B cell (primary cell): Measurements from ENCODE around the gene SERPINE1. TPM values are rescaled to one million over a fixed set of nuclear protein-coding genes. Genes with fewer than 3 reads are reported as not detected.
A peak's percentile ranks its signal among the peaks of the same experiment; 100 is the strongest.

Experiments
- ATAC-seq: fragments of 200-7000 bp; cut with Tn5 transposase; one replicate; pipeline ENCODE4 v1.10.0; 2021; ENCODE audit warnings: low read depth, mild to moderate bottlenecking, moderate number of reproducible peaks, moderate library complexity
- CTCF ChIA-PET: fragments of 350-600 bp; sonication (Branson Sonifier 250); formaldehyde crosslinking; loops from one replicate; lab custom pipeline; 2021; ENCODE audit warnings: antibody characterized with exemption, inconsistent platforms; lab: Charles Lee
- POLR2A ChIA-PET: fragments of 350-600 bp; sonication (Branson Sonifier 250); formaldehyde crosslinking; loops from one replicate; lab custom pipeline; 2021; ENCODE audit warnings: antibody characterized with exemption; lab: Charles Lee
- DNase-seq: peaks from one replicate; pipeline ENCODE4 v3.0.0; 2013
- H2AFZ ChIP-seq: 2 replicates; pipeline ENCODE4 v1.6.1; 2012; ENCODE audit warnings: mild to moderate bottlenecking, low read depth, low read length; ENCODE audit not compliant: insufficient read depth, poor library complexity, severe bottlenecking
- H3K27ac ChIP-seq, 2 donors: 1 replicate in 1 of 2; 2 replicates in 1 of 2; pipeline ENCODE4 v1.5.1; 2012 to 2013; ENCODE audit warnings: low read length in 2 of 2, mild to moderate bottlenecking in 2 of 2, moderate library complexity in 1 of 2
- H3K27me3 ChIP-seq, 4 experiments: fragments of 200-600 bp in 1 of 4; sonication (generic) in 1 of 4; replicated peaks in 1 of 4; 1 replicate in 2 of 4; 2 replicates in 2 of 4; pipeline versions ENCODE4 v1.6.1 to v1.7.0; 2013 to 2016; ENCODE audit warnings: low read length in 3 of 4, mild to moderate bottlenecking in 2 of 4, mixed read lengths in 1 of 4, moderate library complexity in 1 of 4; ENCODE audit not compliant: insufficient read depth in 4 of 4, control insufficient read depth in 3 of 4; ENCODE audit errors: control extremely low read depth in 1 of 4
- H3K36me3 ChIP-seq, 2 experiments: replicated peaks in 1 of 2; 1 replicate in 1 of 2; 2 replicates in 1 of 2; pipeline versions ENCODE4 v1.6.1 to v1.7.1; 2013; ENCODE audit warnings: low read length in 1 of 2; ENCODE audit not compliant: insufficient read depth in 2 of 2, control insufficient read depth in 1 of 2; ENCODE audit errors: control extremely low read depth in 1 of 2, extremely low read depth in 1 of 2
- H3K4me1 ChIP-seq, 2 donors: fragments of 200-600 bp in 1 of 2; sonication (generic) in 1 of 2; 1 replicate in 1 of 2; 2 replicates in 1 of 2; pipeline versions ENCODE4 v1.5.1 to v1.6.1; 2013 to 2017; ENCODE audit warnings: low read length in 2 of 2; ENCODE audit not compliant: control insufficient read depth in 2 of 2, insufficient read depth in 2 of 2
- H3K4me2 ChIP-seq: replicated peaks from 2 replicates; pipeline ENCODE3; 2012; ENCODE audit warnings: mild to moderate bottlenecking, low read depth, low read length; ENCODE audit not compliant: poor library complexity, severe bottlenecking
- H3K4me3 ChIP-seq, 5 experiments: fragments of 200-600 bp in 1 of 5; sonication (generic) in 1 of 5; 1 replicate in 3 of 5; 2 replicates in 2 of 5; pipeline versions ENCODE4 v1.5.1 to v1.7.0; 2011 to 2016; ENCODE audit warnings: low read length in 4 of 5, mild to moderate bottlenecking in 4 of 5, low read depth in 2 of 5, control low read depth in 1 of 5, moderate library complexity in 1 of 5; ENCODE audit not compliant: insufficient read depth in 1 of 5; ENCODE audit errors: control extremely low read depth in 1 of 5, extremely low read depth in 1 of 5
- H3K79me2 ChIP-seq: fragments of 200-600 bp; sonication (generic); one replicate; pipeline ENCODE4 v1.6.0; 2016; ENCODE audit warnings: low read length; ENCODE audit not compliant: control insufficient read depth, insufficient read depth
- H3K9ac ChIP-seq: fragments of 200-600 bp; sonication (generic); 2 replicates; pipeline ENCODE4 v1.6.1; 2017; ENCODE audit warnings: mild to moderate bottlenecking, low read length, moderate library complexity
- H3K9me3 ChIP-seq, 3 donors: one replicate each; pipeline versions ENCODE4 v1.6.1 to v1.7.1; 2013; ENCODE audit warnings: low read length in 2 of 3; ENCODE audit not compliant: control insufficient read depth in 2 of 3, insufficient read depth in 1 of 3; ENCODE audit errors: control extremely low read depth in 1 of 3
- H4K20me1 ChIP-seq: 2 replicates; pipeline ENCODE4 v1.6.0; 2012; ENCODE audit warnings: mild to moderate bottlenecking, low read length; ENCODE audit not compliant: insufficient read depth, control insufficient read depth, poor library complexity, severe bottlenecking
- H3K27ac Mint-ChIP-seq: one replicate; pipeline ENCODE4 v1.8.0; 2021; ENCODE audit warnings: mixed read lengths
- H3K27me3 Mint-ChIP-seq: one replicate; pipeline ENCODE4 v1.8.0; 2021; ENCODE audit warnings: mixed read lengths
- H3K4me1 Mint-ChIP-seq: one replicate; pipeline ENCODE4 v1.8.0; 2021; ENCODE audit warnings: mixed read lengths
- H3K4me3 Mint-ChIP-seq: one replicate; pipeline ENCODE4 v1.8.0; 2021; ENCODE audit warnings: mixed read lengths
- H3K9me3 Mint-ChIP-seq: one replicate; pipeline ENCODE4 v1.8.0; 2022; ENCODE audit warnings: mixed read lengths; ENCODE audit not compliant: insufficient read depth
- CTCF ChIP-seq: fragments of 200-600 bp; IDR thresholded peaks from one replicate; pipeline ENCODE4 v1.8.0; 2022; ENCODE audit warnings: antibody characterized with exemption, mild to moderate bottlenecking
- EZH2 ChIP-seq: IDR thresholded peaks from 2 replicates; pipeline ENCODE4 v1.6.1; 2012; ENCODE audit warnings: borderline replicate concordance, low read depth, mild to moderate bottlenecking, moderate library complexity, low read length; ENCODE audit not compliant: insufficient read depth, poor library complexity, severe bottlenecking
- WGBS: methylation state at CpG from one replicate; pipeline ENCODE4 v1.1.5; 2013; ENCODE audit warnings: missing lambda C conversion rate; ENCODE audit not compliant: insufficient coverage; 5-methylcytosine and 5-hydroxymethylcytosine counted together
- intact Hi-C: fragments of 100-400 bp; cut with micrococcal nuclease; formaldehyde crosslinking; loops from one replicate; pipeline ENCODE4 v1.10.0; 2022
- polyA plus RNA-seq: library from polyadenylated mRNA; depleted of rRNA; stranded (reverse); fragments of >200 nt; gene quantifications from 2 replicates; pipeline ENCODE4 v1.2.3, GENCODE V29; 2012
- total RNA-seq, 2 donors: library from RNA; stranded (reverse); fragments of 120-200 nt in 1 of 2; gene quantifications; 1 replicate in 1 of 2; 2 replicates in 1 of 2; pipeline versions ENCODE4 v1.2.3 to v1.2.4, GENCODE V29; 2013 to 2022

SERPINE1 gene
- total and polyA plus RNA-seq, 2 donors (not counting 1 experiment from before 2014, with no cell fraction given), result 0.07 to 0.09 TPM

DNA sequence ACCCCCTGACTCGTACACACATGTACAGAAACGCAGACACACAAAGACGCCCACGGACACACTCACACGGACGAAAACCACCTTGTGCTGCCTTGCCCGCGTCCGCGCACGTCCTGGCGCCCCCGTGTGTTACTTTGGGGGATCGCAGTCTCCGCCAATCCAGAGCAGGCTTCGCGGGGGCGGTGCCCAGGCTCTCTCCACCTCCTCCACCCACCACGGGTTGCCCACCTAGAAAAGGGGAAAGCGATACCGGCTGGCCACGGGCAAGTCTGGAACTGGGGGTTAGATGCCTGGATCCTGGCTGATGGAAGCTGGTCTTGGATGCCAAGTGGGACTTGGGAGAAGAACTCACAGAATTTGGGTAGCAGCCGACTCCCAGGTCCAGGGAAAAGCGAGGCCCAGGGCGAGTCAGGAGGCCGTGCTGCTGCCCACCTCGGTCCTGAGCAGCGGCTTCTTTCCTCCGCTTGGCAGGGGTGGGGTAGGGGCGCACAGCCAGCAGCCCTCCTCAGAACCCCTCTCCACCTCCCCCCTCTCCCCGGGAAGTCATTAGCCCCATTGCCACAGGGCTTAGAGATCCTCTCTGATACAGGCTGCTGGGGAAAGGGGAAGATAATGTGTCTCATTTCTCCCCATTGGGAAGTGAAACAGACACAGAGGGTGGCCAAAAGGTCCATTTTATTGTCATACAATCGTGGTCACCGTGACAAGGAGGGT is 43.1 kb downstream of the SERPINE1 start:
- peaks cover 0 to 64% (median 4%) of the 10 kb centered on the region in 3 donors for H3K9me3 ChIP-seq
- H3K4me3 ChIP-seq, result no peak overlapping the region
- no peak overlapping the region for H3K9ac ChIP-seq
- H4K20me1 ChIP-seq, result peaks cover 17% of the 10 kb centered on the region
- H3K27ac ChIP-seq, result no peak overlapping the region
- no peaks in the 10 kb centered on the region for H3K79me2 ChIP-seq
- peaks cover 74 to 84% of the 10 kb centered on the region in 2 donors for H3K4me1 ChIP-seq
- Mint-ChIP-seq H3K4me1 (peaks cover 62% of the 10 kb centered on the region), H3K27ac (peak overlapping the region; percentile 60), H3K4me3 (peak overlapping the region; percentile 49), H3K27me3 (peaks cover 80% of the 10 kb centered on the region), H3K9me3 (no peaks in the 10 kb centered on the region)
- peaks cover 0 to 99% (median 75%) of the 10 kb centered on the region in 4 experiments for H3K27me3 ChIP-seq
- no peak overlapping the region for H2AFZ ChIP-seq
- peak; percentile 83 for DNase-seq
- WGBS, result 3% methylated on average over 22 of the region's 33 CpGs
- peak; percentile 57 for ATAC-seq
- H3K4me2 ChIP-seq, result peak overlapping the region; percentile 45
- ChIA-PET POLR2A (no interaction called here), CTCF (interaction anchor here (2.7 kb wide), 2 partner anchors 22 to 26 kb away, joined by 12 to 23 read pairs; no protein-coding TSS in a partner anchor)
- intact Hi-C loops, result loop anchor here (1.0 kb wide), 1 partner anchor 26 kb away; no protein-coding TSS in a partner anchor
- H3K36me3 ChIP-seq, result no peaks in the 10 kb centered on the region
- peak; percentile 90 for TF ChIP-seq CTCF
- no peak for TF ChIP-seq EZH2
